Fibroblast of upper back skin (primary cell): ENCODE measurements around the gene SRRM2.
"Not testable (repeated sequence)": the region's sequence is repeated elsewhere in the genome, so short reads cannot be mapped to it uniquely, and the experiment has no call there.

Experiments used
- DNase-seq: peaks from one replicate; pipeline ENCODE4 v3.0.0-alpha.2; 2013

Gene SRRM2

DNA sequence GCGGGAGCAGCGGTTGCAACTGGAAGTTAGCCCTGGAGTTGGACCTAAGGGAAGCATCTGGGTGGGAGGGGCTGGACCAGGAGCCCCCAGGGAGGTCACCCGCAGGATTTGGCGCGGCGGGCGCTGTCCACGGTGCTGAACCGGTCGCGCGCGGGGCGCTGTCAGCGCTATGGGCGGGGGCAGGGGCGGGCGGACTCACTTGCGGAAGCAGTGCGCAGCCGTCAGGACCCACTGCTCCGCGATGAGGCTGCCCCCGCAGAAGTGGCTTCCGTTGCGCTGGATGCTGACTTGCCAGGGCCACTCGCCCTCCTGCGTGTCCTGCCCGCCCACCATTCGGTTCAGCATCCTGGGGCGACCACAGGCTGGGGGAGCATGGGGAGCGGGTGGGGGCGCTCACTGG is 36.9 kb upstream of the SRRM2 start:
- peak; percentile 36 for DNase-seq

DNA sequence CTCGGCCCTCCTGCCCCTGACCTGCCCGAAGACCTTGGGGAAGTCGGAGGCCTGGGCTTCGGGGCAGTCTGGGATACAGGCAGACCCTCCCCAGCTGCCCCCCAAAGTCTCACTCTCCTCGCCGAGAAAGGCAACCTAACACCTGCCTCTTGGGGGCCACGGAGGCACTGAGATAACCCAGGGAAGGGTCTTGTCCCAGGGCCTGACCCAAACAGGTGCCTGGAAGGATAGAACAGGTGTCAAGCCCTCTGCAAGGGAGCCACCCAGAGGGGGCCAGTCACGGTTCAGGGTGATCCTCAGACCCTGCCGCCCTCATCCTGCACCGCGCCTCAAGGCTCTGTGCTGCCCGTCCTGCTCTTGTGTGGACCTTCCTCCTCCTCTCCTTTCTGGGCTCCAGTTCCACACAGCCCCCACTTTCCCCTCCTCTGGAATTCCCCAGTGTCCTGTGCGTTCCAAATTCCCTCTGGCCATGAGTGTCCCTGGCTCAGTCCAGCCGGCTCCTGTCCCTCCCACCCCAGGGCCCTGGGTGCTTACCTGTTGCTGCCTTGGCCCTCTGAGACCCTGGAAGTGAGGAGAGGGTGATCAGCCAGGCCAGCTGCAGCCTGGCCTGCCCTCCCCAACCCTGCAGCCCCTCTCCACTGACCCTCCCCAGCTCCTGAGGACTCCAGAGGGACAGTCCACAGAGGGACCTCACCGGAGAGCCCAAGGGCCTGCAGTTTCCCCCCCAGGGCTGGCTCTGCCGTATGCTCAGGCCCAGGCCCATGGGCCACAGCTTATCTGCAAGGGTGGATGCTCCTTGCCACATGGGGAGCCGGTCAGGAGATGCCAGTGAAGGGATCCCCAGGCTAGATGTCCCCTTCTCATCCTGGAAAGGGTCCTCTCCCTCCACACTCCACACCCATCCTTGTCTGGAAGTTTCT is 36.2 kb upstream of the SRRM2 start:
- DNase-seq = no peak

DNA sequence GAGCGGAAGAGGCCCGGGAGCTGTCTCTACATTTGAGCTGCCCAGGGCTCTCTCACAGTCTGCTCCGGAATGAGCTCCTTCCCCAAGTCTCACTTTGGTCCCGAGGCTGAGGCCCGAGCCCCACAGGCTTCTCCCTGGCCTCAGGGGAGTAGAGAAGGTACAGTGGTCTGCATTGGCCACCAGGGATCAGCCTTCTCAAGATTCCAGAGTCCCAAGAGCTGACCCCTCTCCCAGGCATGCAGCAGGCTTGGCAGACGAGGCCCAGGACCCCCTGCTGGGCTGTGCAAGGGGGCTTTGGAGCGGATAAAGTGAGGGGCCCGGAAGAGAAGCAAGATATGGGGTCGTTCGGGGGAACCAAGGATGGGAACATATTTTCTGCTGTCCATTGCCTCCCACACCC is 35.5 kb upstream of the SRRM2 start:
- DNase-seq = no peak

DNA sequence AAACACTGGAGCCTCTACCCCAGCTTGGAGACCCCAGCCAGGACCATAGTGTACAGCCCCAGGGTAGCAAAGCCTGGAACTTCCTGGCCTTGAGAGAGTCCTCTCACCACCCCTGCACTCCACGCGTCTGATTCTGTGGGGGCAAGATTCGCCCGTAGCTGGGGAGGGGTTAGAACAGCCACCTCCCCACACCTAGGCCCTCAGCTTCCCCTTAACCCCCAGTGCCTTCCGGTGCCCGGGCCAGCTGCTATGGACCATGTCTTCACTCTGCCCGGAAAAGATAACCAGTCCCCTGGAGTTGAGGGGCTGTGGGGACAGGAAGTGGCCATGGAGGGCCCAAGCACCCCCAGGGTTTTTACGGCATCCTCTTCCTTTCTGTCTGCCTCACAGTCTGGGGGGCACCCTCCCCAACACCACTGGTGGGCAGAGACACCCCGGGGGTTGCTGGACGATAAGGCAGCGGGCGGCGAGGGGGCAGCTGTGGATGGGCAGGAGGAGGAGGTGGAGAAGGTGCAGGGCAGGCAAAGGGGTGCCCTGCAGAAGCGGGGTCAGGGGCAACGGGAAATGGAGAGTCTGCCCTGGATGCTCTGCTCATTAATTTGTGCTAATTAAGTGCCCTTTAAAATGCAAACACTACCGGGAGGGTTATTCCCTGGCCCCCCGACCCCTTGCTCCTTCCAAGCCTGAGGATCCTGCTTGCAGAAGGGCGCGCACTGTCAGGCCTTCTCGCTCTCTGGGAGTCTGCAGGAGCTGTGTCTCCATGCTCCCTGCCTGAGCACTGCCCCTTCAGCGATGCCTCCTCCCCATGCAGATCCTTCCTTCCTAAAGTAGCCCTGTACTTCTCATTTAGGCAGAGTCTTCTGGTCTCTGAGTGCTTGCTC is 34.8 kb upstream of the SRRM2 start:
- no peak for DNase-seq

DNA sequence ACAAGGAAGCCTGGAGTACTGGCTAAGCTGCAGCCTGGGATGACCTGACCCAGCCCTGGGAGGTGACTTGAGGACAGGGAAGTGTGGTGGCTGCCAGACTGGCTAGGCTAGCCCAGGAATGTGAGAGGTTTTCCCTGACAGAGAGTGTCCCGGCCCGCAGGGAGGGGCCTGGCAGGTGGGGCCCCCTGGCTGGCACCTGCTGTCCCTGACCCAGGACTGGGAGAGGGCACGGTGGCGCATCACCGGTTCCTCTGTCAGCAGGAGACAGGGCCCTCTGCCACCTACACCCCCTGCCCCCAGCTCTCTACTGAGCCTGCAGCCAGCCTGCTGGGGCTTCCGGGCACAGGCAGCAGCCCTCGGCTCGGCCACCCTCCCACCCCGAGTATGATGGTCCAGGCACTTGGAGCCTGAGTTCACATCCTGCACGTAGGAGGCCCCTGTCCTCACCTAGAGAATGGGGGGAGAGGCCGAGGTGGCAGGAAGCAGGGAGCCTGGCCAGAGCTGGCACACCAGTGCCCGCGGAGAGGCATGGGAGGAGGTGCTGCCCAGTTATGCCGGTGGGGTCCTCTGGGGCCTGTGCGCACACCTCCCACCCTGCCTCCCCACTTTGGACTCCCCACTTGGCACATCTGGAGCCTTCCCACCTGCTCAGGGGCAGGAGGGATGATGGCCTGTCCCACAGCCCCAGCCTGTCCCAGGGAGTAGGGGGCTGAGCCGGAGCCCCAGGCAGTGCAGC is 32.9 kb upstream of the SRRM2 start:
- DNase-seq = no peak

DNA sequence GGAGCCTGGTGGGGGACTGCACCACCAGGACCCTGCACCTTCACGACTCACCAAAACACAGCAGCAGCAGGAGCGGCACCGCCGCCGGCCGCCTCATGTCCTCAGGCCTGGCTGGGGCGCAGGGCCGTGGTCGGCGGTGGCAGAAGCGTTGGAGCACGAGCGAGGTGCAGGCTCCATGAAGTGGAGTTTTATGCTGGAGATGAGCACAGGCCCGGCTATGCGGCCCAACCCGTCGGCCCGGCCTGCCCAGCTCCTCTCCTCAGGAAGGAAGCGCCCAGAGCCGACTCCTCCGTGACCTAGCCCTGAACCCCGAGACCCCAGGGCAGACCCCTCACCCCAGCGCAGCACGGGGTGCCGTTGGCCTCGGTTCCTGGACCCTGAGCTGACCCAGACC is 32.4 kb upstream of the SRRM2 start, which contains the start of gene PRSS27:
PRSS27 (minus strand) TSS at position 161 of the 394 bp plus-strand sequence; CDS start at position 97, 64 bp downstream.
- no peak for DNase-seq

DNA sequence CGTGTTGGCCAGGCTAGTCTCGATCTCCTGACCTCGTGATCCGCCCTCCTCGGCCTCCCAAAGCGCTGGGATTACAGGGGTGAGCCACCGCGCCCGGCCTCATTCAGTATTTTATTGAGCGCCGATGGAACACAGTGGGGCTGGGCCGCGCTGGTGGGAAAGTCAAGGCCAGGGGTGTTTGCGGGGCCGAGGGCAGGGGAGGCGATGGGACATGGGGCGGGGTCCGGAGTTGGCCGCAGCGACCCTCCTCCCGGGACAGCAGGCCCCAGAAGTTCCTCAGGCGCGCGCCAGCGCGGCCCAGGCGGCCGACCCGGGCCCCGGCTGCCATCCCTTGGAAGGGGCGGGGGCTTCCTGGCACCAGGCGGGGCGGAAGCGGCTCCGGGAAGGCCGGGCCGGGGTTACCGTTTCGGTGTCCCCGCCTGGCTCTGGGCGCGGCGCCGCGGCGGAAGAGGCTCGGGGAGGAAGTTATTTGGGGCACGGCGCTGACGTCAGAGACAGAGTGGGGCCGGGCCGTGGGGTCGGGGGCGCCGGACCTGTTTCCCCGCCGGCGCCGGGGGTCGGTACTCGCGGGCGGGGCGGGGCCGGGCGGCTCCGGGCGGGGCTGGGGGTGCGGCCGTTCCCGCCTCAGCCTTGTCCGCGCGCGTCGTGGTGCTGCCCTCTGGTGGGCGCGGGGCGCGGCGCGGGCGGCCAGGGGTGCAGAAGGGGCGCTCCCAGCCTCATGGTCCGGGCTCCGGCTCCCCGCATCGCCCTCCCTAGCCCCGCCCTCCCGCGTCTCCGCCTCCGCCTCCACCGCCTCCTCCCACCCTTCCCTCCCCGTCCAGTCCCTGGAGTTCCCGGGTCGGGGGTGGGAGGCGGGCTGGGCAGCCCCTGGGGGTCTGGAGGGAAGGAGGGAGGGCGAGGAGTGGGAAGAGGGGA is 31.5 kb upstream of the SRRM2 start:
- peak; percentile 82 for DNase-seq

DNA sequence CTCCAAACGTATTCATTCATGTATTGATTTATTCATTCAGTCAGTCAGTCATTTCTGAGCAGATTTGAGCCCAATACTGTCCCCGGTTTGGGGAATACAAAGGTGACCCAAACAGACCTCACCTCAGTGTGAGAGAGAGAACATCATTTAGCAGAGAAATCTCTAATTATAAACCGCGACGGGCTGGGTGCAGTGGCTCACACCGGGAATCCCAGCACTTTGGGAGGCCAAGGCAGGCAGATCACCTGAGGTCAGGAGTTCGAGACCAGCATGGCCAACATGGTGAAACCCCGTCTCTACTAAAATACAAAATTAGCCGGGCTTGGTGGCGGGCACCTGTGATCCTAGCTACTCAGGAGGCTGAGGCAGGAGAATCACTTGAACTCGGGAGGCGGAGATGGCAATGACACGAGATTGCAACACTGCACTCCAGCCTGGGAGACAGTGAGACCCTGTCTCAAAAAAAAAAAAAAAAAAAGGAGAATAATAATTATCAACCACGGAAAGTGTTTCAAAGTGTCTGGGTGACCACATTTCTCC is 30.7 kb upstream of the SRRM2 start:
- not testable (repeated sequence) for DNase-seq

DNA sequence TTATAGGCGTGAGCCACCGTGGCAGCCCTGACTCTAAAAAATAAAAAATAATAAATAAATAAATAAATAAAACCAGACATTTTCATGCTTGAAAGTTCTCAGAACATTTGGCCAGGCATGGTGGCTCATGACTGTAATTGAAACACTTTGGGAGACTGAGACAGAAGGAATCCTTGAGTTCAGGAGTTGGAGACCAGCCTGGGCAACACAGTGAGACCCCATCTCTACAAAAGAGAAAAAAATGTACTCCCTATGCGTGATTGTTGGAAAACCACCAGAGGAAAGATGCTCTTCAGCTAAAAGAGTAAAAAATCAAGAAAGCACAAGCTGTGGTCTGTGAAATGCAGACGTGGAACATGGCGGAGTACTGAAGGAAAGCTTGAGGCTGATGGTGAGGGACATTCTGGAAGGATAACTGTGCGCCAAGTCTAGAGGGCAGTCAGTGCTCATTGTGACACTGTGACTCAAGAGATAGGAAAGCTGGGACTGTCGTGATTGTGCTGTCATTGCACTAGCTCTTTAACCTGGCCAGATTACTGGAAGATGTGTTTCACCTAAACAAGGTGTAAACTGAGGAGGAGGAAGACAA is 28.3 kb upstream of the SRRM2 start:
- DNase-seq = no peak

DNA sequence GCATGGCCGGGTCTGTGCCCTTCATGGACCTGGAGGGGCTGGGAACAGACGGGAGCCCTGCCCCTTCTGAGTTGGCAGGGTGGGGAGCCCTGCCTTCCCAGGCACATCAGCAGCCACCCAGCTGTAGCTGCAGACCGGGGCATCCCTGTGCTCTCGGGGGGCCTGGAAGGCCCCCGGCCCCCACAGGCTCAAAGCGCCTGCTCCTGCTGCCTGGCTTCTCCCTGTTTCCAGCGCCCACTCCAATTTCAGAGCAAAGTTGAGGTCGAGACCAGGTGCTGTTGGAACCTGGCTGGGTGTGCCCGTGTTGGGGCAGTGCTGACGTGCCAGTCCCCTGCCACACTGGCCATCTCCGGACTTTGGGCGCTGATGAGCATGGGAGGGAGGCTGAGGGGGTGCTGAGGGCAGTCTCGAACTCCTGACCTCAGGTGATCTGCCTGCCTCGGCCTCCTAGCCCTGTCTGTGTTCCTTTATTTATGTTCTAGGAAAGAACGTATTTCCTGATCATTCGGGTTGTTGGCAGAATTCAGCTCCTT is 27.6 kb upstream of the SRRM2 start:
- no peak for DNase-seq

DNA sequence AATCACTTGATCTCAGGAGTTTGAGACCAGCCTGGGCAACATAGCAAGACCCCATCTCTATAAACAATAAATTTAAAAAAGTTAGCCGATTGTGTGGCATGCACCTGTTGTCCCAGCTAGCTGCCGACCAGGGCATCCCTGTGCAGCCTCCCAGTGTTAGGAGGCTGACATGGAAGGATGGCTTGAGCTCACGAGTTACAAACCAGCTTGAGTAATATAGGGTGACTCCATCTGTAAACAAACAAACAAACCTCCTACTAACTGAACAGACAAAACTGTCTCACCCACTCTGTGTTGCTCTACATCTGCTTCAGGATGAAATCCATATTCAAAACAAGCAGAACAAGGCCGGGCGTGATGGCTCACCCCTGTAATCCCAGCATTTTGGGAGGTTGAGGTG is 25.5 kb upstream of the SRRM2 start:
- no peak for DNase-seq

DNA sequence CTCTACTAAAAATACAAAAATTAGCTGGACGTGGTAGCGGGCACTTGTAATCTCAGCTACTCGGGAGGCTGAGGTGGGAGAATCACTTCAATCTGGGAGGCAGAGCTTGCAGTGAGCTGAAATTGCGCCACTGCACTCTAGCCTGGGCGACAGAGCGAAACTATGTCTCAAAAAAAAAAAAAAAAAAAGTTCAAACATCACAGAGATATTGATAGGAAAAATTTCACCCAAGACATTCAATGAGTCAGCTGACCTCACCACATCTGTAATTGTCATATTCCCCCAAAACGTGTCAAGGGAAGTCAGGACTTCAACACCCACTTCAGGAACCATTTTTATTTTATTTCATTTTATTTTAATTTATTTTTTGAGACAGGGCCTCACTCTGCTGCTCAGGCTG is 24.4 kb upstream of the SRRM2 start:
- no peak for DNase-seq

DNA sequence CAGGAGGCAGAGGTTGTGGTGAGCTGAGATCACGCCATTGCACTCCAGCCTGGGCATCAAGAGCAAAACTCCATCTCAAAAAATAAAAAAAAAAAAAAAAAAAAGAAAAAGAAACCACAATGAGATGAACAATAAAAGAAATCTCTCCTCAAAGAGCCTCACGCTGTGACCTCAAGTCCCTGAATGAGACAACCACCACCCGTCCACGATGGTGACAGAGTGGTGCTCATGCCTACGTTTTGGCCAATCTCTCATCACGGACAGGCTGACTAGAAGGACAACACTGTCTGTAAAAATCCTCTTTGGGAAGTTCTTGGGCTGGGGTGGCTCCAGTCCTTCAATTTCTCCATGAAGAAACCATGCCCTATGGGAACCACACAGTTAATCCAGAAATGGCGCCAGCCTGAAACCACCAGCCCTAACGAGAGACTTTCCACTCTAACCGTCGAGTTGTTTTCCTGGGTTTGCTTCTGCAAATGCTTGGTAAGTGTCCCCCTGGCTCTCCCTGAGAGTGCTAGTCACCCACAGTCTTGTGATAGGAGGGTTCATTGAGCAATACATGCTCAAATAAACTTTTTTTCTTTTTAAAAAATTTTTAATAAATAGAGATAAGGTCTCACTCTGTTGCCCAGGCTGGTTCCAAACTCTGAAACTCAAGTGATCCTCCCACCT is 17.5 kb upstream of the SRRM2 start:
- DNase-seq = no peak

DNA sequence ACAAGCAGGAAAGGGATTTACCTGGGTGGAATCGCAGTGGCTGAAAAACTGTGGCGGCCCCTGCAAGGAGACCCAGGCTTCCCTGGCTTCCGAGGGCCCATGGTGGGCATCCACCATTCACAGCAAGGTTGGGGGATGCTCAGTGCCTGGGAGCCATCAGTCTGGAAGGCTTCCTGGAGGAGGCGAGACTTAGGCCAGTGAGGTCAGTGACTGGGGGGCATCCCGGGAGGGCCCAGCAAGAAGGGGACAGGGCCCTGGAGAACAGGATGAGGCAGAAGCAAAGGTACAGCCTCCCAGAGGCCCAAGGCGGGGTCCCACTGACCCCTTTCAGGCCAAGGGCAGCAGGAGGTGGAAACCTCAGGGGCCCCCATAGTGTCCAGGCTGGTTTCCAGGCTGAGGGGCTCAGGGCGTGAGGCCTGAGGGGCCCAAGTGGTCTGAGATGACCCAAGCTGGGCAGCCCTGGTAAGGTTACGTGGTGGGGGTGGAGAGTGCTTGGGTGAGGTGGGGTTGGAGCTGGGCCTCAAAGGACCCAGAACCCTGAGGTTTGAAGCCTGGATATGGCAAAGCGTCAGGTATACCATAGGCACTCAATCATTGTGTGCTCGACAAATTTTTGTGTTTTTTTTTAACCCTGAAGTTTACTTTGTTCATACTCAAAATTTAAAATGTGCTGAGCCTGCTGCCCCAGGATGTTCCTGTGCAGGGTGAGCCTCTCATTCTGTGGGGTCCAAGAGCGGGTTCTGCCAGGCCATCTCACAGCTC is 15.8 kb upstream of the SRRM2 start:
- no peak for DNase-seq

DNA sequence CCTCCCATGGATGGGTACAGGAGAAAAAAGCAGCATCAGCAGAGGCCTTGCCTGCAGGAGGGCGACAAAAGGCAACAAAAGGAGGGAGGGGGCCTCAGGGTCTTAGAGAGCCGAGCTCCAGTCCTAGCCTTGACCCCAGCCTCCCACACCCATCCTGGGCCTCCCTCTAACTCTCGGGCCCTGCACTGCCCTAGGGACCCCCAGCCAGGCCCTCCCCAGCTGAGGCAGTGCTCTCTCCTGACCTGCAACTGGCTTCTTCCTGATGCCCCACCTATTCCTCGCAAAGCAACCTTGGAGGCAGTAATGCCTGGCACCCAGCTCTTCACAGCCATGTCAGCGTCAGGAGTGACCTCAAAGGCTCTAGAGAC is 15.2 kb upstream of the SRRM2 start:
- no peak for DNase-seq

DNA sequence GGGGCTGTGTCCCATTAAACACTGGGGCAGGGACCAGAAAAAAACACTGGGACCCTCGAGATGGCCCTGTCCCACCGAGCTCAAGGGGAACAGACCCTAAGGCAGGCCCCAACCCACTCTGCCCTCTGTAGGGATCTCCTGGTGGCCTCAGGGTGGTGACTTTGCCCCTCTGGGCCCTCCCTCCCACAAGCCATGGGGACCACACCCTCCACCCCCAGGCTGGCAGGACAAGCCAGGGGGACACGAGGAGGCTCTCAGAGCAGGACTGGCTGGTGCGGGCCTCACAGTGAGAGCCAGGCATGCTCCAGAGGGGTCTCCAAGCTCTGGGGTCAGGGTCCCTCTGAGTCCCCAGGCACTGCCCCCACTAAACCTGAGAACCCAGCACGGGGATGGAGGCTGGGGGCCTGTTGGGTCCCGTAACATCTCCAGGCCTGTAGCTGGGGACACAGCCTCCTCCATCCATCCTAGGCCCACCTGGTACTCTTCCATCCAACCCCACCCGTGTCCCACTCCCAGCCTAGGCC is 14.5 kb upstream of the SRRM2 start:
- no peak for DNase-seq

DNA sequence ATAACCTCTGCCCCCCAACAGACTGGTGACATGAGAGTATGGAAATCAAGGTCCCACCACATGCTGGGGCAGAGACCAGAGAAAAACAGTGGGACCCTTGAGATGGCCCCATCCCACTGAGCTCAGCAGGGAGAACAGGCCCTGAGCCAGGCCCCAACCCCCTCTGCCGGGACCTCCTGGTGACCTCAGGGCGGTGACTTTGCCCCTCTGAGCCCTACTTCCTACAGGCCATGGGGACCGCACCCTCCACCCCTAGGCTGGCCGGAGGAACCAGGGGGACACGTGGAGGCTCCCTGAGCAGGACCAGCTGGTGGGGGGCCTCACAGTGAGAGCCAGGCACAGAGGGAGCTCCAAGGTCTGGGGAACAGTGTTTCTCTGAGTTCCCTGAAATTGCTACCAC is 13.8 kb upstream of the SRRM2 start:
- no peak for DNase-seq

DNA sequence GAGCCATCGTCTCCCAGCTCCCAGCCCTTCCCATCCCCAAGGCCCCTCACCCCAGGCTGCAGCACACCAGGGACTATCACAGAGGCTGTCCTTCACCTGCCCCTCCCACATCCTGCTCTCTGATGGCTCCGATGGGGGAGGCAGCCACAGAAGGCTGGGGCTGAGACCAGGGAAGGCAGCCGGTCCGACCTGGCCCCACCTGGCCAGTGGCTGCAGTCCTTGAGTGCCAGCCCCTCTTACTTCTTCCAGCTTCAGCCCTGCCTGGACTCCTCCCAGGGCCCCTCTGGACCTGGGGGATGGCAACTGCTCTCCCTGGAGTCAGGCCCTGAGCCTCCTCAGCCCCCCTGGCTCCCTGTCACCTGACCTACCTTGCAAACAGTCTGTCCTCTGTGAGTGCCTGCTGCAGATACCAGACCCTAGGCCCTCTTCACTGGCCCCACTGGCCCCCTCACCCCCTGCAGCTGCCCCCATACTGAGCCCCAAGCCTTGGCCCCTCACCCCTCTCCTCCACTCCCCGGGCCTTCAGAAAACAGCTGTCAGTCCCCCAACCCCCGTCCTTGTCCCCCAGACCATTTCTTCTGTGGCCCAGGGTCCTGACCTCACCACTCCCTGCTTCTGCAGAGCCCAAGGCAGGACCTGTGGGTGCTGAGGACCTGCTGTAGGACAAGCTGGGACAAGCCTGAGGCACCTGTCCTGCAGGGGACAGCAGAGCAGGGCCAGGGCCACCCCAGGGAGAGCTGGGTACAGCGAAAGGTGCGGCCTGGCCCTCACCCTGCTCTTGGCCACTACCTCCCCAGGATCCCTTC is 12.6 kb upstream of the SRRM2 start:
- no peak for DNase-seq

DNA sequence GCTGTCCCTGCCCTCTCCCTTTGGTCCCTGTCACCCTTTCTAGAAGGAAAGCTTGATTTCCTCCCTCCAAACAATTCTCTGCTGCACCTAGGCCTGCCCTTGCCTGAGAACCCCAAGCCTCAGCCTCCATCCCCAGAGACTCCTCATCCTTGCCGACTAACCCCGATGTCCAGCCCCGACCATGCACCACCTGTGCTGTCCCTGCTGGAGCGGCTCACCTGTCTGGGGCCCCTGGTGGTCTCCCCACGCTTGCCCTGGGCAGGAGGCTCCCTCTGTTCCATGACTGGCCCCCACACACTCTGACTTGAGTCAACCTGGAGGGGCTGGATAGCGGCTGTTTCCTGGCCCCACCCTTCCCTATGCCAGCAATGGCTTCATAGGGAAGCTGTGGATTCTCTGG is 12.0 kb upstream of the SRRM2 start:
- no peak for DNase-seq
